GM12878 (cell line): Measurements from ENCODE around the gene VARS2. TPM values are rescaled to one million over a fixed set of nuclear protein-coding genes. Genes with fewer than 3 reads are reported as not detected.

Source experiments
- ATAC-seq: fragments of 200-7000 bp; cut with Tn5 transposase; 3 replicates; pipeline ENCODE4 v1.9.1; 2020; ENCODE audit warnings: mild to moderate bottlenecking, moderate library complexity
- BruUV-seq: library from RNA; stranded (reverse); fragments of 400-500 nt; replicated peaks from 2 replicates; lab custom pipeline; 2021; lab: Mats Ljungman, UMichigan
- CTCF ChIA-PET: fragments of 300-600 bp; sonication (Branson Sonifier 250); formaldehyde crosslinking; extraction: SDS; loops from one replicate; lab custom pipeline; 2021; ENCODE audit warnings: inconsistent platforms; lab: Yijun Ruan, JAX
- POLR2A ChIA-PET: fragments of 350-600 bp; formaldehyde crosslinking; extraction: SDS; loops from one replicate; lab custom pipeline; 2021; ENCODE audit warnings: inconsistent platforms; lab: Charles Lee
- RAD21 ChIA-PET: fragments of 300-600 bp; sonication (Branson Sonifier 250); formaldehyde crosslinking; loops from one replicate; lab custom pipeline; 2023; ENCODE audit warnings: antibody characterized with exemption; ENCODE audit not compliant: unreplicated experiment; lab: Charles Lee
- SMC1A ChIA-PET: fragments of 300-600 bp; sonication (Branson Sonifier 250); formaldehyde crosslinking; loops from one replicate; lab custom pipeline; 2023; ENCODE audit not compliant: unreplicated experiment, uncharacterized antibody; lab: Charles Lee
- DNase-seq: peaks from one replicate; pipeline ENCODE4 v3.0.0-alpha.2; 2011; ENCODE audit warnings: low read depth, low spot score
- FAIRE-seq: peaks from 3 replicates; lab custom pipeline; 2011; peaks lifted over from hg19 to GRCh38; lab: Jason Lieb, UNC
- H2AFZ ChIP-seq: 2 replicates; pipeline ENCODE4 v1.6.0; 2011; ENCODE audit warnings: low read depth, low read length, control low read depth; ENCODE audit not compliant: control insufficient read depth
- H3K27ac ChIP-seq: 2 replicates; pipeline ENCODE4 v1.5.1; 2011; ENCODE audit warnings: control low read depth; ENCODE audit not compliant: control insufficient read depth, insufficient read depth
- H3K27me3 ChIP-seq, 2 experiments: replicated peaks in 1 of 2; 2 replicates each; pipeline versions ENCODE4 v1.6.0 to v1.6.1; 2011; ENCODE audit warnings: low read length in 1 of 2; ENCODE audit not compliant: control insufficient read depth in 2 of 2, insufficient read depth in 2 of 2
- H3K36me3 ChIP-seq, 2 experiments: 2 replicates each; pipeline ENCODE4 v1.5.1; 2011; ENCODE audit warnings: low read length in 1 of 2; ENCODE audit not compliant: control insufficient read depth in 2 of 2, insufficient read depth in 2 of 2
- H3K4me1 ChIP-seq: 2 replicates; pipeline ENCODE4 v1.6.1; 2011; ENCODE audit warnings: mild to moderate bottlenecking, low read length, moderate library complexity, mixed read lengths; ENCODE audit not compliant: control insufficient read depth, insufficient read depth
- H3K4me2 ChIP-seq: 2 replicates; pipeline ENCODE4 v1.6.0; 2011; ENCODE audit warnings: control low read depth; ENCODE audit not compliant: control insufficient read depth, insufficient read depth
- H3K4me3 ChIP-seq: fragments of 200-600 bp; sonication (generic); 2 replicates; pipeline ENCODE4 v1.5.1; 2016
- H3K79me2 ChIP-seq: 2 replicates; pipeline ENCODE4 v1.6.0; 2011; ENCODE audit warnings: low read length; ENCODE audit not compliant: control insufficient read depth, insufficient read depth
- H3K9ac ChIP-seq: 2 replicates; pipeline ENCODE4 v1.8.0; 2011; ENCODE audit warnings: low read length, control low read depth, mixed read lengths; ENCODE audit not compliant: control insufficient read depth, insufficient read depth
- H3K9me3 ChIP-seq: replicated peaks from 3 replicates; pipeline ENCODE4 v1.5.1; 2011; ENCODE audit warnings: mild to moderate bottlenecking, low read length; ENCODE audit not compliant: control insufficient read depth, insufficient read depth
- H4K20me1 ChIP-seq: 2 replicates; pipeline ENCODE4 v1.6.0; 2011; ENCODE audit not compliant: control insufficient read depth, insufficient read depth
- BACH1 ChIP-seq: fragments of 450-650 bp; IDR thresholded peaks from 2 replicates; pipeline ENCODE4 v1.6.1; 2017; ENCODE audit warnings: mild to moderate bottlenecking, borderline replicate concordance
- BHLHE40 ChIP-seq, 2 experiments: fragments of 450-650 bp in 1 of 2; IDR thresholded peaks; 2 replicates each; pipeline ENCODE4 v1.6.1; 2011 to 2017; ENCODE audit warnings: low read depth in 2 of 2, borderline replicate concordance in 1 of 2, improper control_type of control experiment in 1 of 2, low read length in 1 of 2, mild to moderate bottlenecking in 1 of 2
- BMI1 ChIP-seq: fragments of 450-650 bp; IDR thresholded peaks from 2 replicates; pipeline ENCODE4 v1.6.1; 2016; ENCODE audit warnings: mild to moderate bottlenecking, moderate library complexity, borderline replicate concordance
- CEBPB ChIP-seq, 2 experiments: fragments of 150-350 bp in 1 of 2; IDR thresholded peaks; 2 replicates each; pipeline ENCODE4 v1.6.1; 2012 to 2014; ENCODE audit warnings: low read depth in 2 of 2, low read length in 2 of 2, borderline replicate concordance in 1 of 2, inconsistent platforms in 1 of 2
- CTCF ChIP-seq, 3 experiments: IDR thresholded peaks in 2 of 3; conservative IDR thresholded peaks in 1 of 3; 2 replicates each; pipeline ENCODE4 v1.5.1; 2011; ENCODE audit warnings: low read depth in 3 of 3, low read length in 3 of 3, mild to moderate bottlenecking in 3 of 3, control low read depth in 2 of 3, moderate library complexity in 2 of 3, inconsistent platforms in 1 of 3, mixed read lengths in 1 of 3; ENCODE audit not compliant: control insufficient read depth in 2 of 3, insufficient read depth in 1 of 3; ENCODE audit errors: extremely low read depth in 1 of 3
- EED ChIP-seq: sonication (generic); IDR thresholded peaks from 2 replicates; pipeline ENCODE4 v1.6.1; 2016; ENCODE audit warnings: antibody characterized with exemption, low read depth
- EGR1 ChIP-seq, 2 experiments: IDR thresholded peaks; 1 replicate in 1 of 2; 2 replicates in 1 of 2; pipeline ENCODE4 v1.6.1; 2011 to 2012; ENCODE audit warnings: low read depth in 2 of 2, low read length in 2 of 2, borderline replicate concordance in 1 of 2, mild to moderate bottlenecking in 1 of 2, moderate library complexity in 1 of 2
- HSF1 ChIP-seq: fragments of 150-350 bp; IDR thresholded peaks from 2 replicates; pipeline ENCODE4 v1.6.1; 2014; ENCODE audit warnings: mild to moderate bottlenecking, low read depth, low read length
- IRF4 ChIP-seq: IDR thresholded peaks from 2 replicates; pipeline ENCODE4 v1.6.1; 2011; ENCODE audit warnings: low read depth, low read length
- MYC ChIP-seq: IDR thresholded peaks from 2 replicates; pipeline ENCODE4 v1.6.1; 2011; ENCODE audit warnings: mild to moderate bottlenecking, low read length, moderate library complexity, inconsistent platforms; ENCODE audit not compliant: insufficient read depth, insufficient replicate concordance, insufficient read length, severe bottlenecking
- NBN ChIP-seq: fragments of 450-650 bp; IDR thresholded peaks from 2 replicates; pipeline ENCODE4 v1.6.1; 2016
- NFYA ChIP-seq: IDR thresholded peaks from 2 replicates; pipeline ENCODE4 v1.6.1; 2011; ENCODE audit warnings: low read depth, mild to moderate bottlenecking, low read length, improper control_type of control experiment, borderline replicate concordance
- PAX5 ChIP-seq: IDR thresholded peaks from 2 replicates; pipeline ENCODE4 v1.6.1; 2011; ENCODE audit warnings: low read depth, low read length, borderline replicate concordance
- RB1 ChIP-seq: fragments of 450-650 bp; formaldehyde crosslinking; IDR thresholded peaks from 2 replicates; pipeline ENCODE4 v1.6.1; 2017; ENCODE audit warnings: mild to moderate bottlenecking, borderline replicate concordance
- SRF ChIP-seq, 2 experiments: IDR thresholded peaks; 2 replicates each; pipeline ENCODE4 v1.6.1; 2011; ENCODE audit warnings: low read depth in 2 of 2, low read length in 2 of 2, mild to moderate bottlenecking in 1 of 2, moderate library complexity in 1 of 2
- STAT3 ChIP-seq: IDR thresholded peaks from 2 replicates; pipeline ENCODE4 v1.6.1; 2011; ENCODE audit warnings: low read depth, low read length, improper control_type of control experiment
- TCF12 ChIP-seq: IDR thresholded peaks from 2 replicates; pipeline ENCODE4 v1.6.1; 2011; ENCODE audit warnings: low read depth, mild to moderate bottlenecking, low read length
- in situ Hi-C: fragments of 300-500 bp; cut with MboI; formaldehyde crosslinking; loops from 9 replicates; pipeline ENCODE4 v1.14.3; 2018; ENCODE audit warnings: mixed read lengths
- intact Hi-C: fragments of 100-400 bp; cut with micrococcal nuclease; formaldehyde crosslinking; loops from one replicate; pipeline ENCODE4 v1.14.2; 2022; ENCODE audit not compliant: unreplicated experiment
- polyA plus RNA-seq, 11 experiments: library from polyadenylated mRNA; depleted of rRNA in 4 of 11; unstranded in 6 of 11; stranded (reverse) in 5 of 11; fragments of >200 nt; fragmentation: Nextera tagmentation in 4 of 11; fragmentation: Illumina TruSeq in 1 of 11; extraction: Ambion mirVana in 4 of 11; extraction: Trizol in 1 of 11; gene quantifications; 1 replicate in 1 of 11; 2 replicates in 10 of 11; pipeline versions ENCODE4 v1.2.1 to v1.2.3, GENCODE V29; 2011 to 2016; ENCODE audit warnings: inconsistent platforms in 2 of 11, missing spikeins in 2 of 11, low read depth in 1 of 11
- total RNA-seq, 4 experiments: library from RNA; depleted of rRNA in 3 of 4; stranded (reverse); fragments of >200 nt in 3 of 4; fragmentation: Illumina TruSeq in 1 of 4; extraction: Trizol in 1 of 4; gene quantifications; 2 replicates each; pipeline versions ENCODE4 v1.2.1 to v1.2.3, GENCODE V29; 2013 to 2021

The VARS2 gene
- total and polyA plus RNA-seq, 10 of the 15 experiments (the other 5 are each of a cell fraction or from before 2014, with no cell fraction given): 3.8 to 70.7 (median 49.1) TPM

GRCh38 chr6:30900863-30901417 is 13.1 kb upstream of the VARS2 start (continued):
- TF ChIP-seq RB1 (no peak), SRF (IDR thresholded peaks at IDR 0.05; ENCODE audit: low read depth in 2 of 2, low read length in 2 of 2) (no peak), CEBPB (IDR thresholded peaks at IDR 0.05; ENCODE audit: borderline replicate concordance in 1 of 2, low read depth in 2 of 2, low read length in 2 of 2) (no peak), IRF4 (no peak), TCF12 (no peak)

- BruUV-seq: no TSS peak
- in situ Hi-C loops: no loop called here
- CTCF ChIA-PET: interaction anchor here (0.7 to 2.0 kb wide), 6 partner anchors 12 to 832 kb away, joined by 3 to 14 read pairs (median 4); partner anchors contain the start of gene VARS2
- H3K4me2 ChIP-seq: no peak overlapping the region
- TF ChIP-seq EED: no peak
- TF ChIP-seq PAX5: no peak
- TF ChIP-seq MYC: no peak
- no peak for TF ChIP-seq BHLHE40 (IDR thresholded peaks at IDR 0.05; ENCODE audit: borderline replicate concordance in 1 of 2, low read depth in 2 of 2, low read length in 1 of 2)
- no peak for TF ChIP-seq EGR1 (IDR thresholded peaks at IDR 0.05; ENCODE audit: borderline replicate concordance in 1 of 2, low read depth in 2 of 2, low read length in 2 of 2)
- no peak for TF ChIP-seq BACH1
- no peak for TF ChIP-seq NBN
- TF ChIP-seq BMI1: no peak
- TF ChIP-seq CTCF (IDR thresholded peaks at IDR 0.05 in 2 of 3, conservative IDR thresholded peaks at IDR 0.05 in 1 of 3; ENCODE audit: control insufficient read depth in 2 of 3, extremely low read depth in 1 of 3, insufficient read depth in 1 of 3, low read depth in 3 of 3, low read length in 3 of 3): no peak
- TF ChIP-seq HSF1: no peak
- no peak for TF ChIP-seq STAT3
- TF ChIP-seq NFYA: no peak
- peaks cover 4 to 10% of the 10 kb centered on the region in 2 experiments; a peak in 2 of 4 replicates for H3K36me3 ChIP-seq
- intact Hi-C loops: loop anchor here (2.0 kb wide), 1 partner anchor 19 kb away; no protein-coding TSS in a partner anchor
- RAD21 ChIA-PET: interaction anchor here (0.6 to 3.8 kb wide), 9 partner anchors 11 to 416 kb away, joined by 3 to 31 read pairs (median 6); partner anchors contain the start of genes DDR1 and VARS2
- no peak overlapping the region for H3K4me3 ChIP-seq
- H3K9me3 ChIP-seq: no peaks in the 10 kb centered on the region
- no peak overlapping the region; the same call in 1 of the 2 replicates for H3K27ac ChIP-seq
- H4K20me1 ChIP-seq: no peaks in the 10 kb centered on the region
- FAIRE-seq (no peak), ATAC-seq (no peak; the same call in 2 of the 3 replicates), DNase-seq (no peak)
- no peaks in the 10 kb centered on the region for H3K79me2 ChIP-seq
- no peaks in the 10 kb centered on the region for H3K27me3 ChIP-seq
- SMC1A ChIA-PET: interaction anchor here (1.3 to 2.3 kb wide), 6 partner anchors 12 to 73 kb away, joined by 4 to 9 read pairs (median 6); partner anchors contain the start of genes DDR1 and VARS2
- H2AFZ ChIP-seq: no peak overlapping the region
- H3K4me1 ChIP-seq: peaks cover 32% of the 10 kb centered on the region
- POLR2A ChIA-PET: interaction anchor here (0.6 to 6.0 kb wide), 3 partner anchors 13 to 445 kb away, joined by 3 to 37 read pairs (median 8); partner anchors contain the start of genes DDR1 and VARS2
- no peak overlapping the region for H3K9ac ChIP-seq
Measured at GRCh38 chr6:30901436-30901835, 12.6 kb upstream of the VARS2 start.
